ENCODE measurements around the gene DCAF8. TPM values are rescaled to one million over a fixed set of nuclear protein-coding genes. Genes with fewer than 3 reads are reported as not detected.

DCAF8 gene
- total RNA-seq, 1 donor from 2014 or later: 107 TPM

DNA sequence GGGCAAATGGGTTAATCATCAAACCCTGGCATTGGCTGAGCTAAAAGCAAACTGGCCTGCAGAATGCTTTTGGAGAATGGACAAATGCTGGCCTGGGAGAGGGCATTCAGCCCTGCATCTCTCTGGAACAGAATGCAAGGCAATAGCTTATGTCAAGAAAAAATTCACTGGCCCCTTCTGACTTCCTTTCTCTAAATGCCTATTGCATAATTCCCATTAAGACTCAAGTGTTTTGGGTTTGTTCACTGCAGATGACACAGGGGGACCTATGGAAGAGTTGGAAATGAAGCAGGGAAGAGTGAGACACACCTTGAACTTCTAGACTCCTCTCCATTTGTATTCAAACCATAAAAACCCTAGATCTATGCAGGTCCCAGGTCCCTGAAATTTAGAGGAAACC lies 41.3 kb downstream of the DCAF8 start:
- Histone ChIP-seq H3K4me3 (ENCODE audit: insufficient read depth, low read depth, low read length) (no peak overlapping the region), H3K9me3 (ENCODE audit: insufficient read depth, low read depth, low read length) (no peaks in the 10 kb centered on the region), H3K27me3 (ENCODE audit: insufficient read depth, low read length) (no peaks in the 10 kb centered on the region), H4K20me1 (ENCODE audit: insufficient read depth, low read length) (peaks cover 53% of the 10 kb centered on the region), H2AFZ (ENCODE audit: low read depth, low read length) (no peak overlapping the region), H3K4me2 (ENCODE audit: low read length) (no peak overlapping the region), H3K4me1 (ENCODE audit: insufficient read depth, low read length) (peaks cover 14% of the 10 kb centered on the region), H3K9ac (ENCODE audit: low read length) (no peak overlapping the region), H3K79me2 (ENCODE audit: insufficient read depth, low read length) (no peaks in the 10 kb centered on the region), H3K27ac (ENCODE audit: low read depth, low read length) (no peak overlapping the region), H3K36me3 (ENCODE audit: insufficient read depth, low read length) (peaks cover 73% of the 10 kb centered on the region)
- Mint-ChIP-seq H3K9me3 (ENCODE audit: unreplicated experiment) (no peaks in the 10 kb centered on the region), H3K4me1 (ENCODE audit: low read depth, unreplicated experiment) (peaks cover 24% of the 10 kb centered on the region), H3K27ac (ENCODE audit: unreplicated experiment) (no peak overlapping the region), H3K36me3 (ENCODE audit: low read depth, unreplicated experiment) (peaks cover 9% of the 10 kb centered on the region), H3K27me3 (ENCODE audit: low read depth, unreplicated experiment) (no peaks in the 10 kb centered on the region), H3K4me3 (ENCODE audit: unreplicated experiment) (no peak overlapping the region)
- no peak for DNase-seq (ENCODE audit: low read depth)
- TF ChIP-seq, protein P1, sequence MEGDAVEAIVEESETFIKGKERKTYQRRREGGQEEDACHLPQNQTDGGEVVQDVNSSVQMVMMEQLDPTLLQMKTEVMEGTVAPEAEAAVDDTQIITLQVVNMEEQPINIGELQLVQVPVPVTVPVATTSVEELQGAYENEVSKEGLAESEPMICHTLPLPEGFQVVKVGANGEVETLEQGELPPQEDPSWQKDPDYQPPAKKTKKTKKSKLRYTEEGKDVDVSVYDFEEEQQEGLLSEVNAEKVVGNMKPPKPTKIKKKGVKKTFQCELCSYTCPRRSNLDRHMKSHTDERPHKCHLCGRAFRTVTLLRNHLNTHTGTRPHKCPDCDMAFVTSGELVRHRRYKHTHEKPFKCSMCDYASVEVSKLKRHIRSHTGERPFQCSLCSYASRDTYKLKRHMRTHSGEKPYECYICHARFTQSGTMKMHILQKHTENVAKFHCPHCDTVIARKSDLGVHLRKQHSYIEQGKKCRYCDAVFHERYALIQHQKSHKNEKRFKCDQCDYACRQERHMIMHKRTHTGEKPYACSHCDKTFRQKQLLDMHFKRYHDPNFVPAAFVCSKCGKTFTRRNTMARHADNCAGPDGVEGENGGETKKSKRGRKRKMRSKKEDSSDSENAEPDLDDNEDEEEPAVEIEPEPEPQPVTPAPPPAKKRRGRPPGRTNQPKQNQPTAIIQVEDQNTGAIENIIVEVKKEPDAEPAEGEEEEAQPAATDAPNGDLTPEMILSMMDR (IDR thresholded peaks at IDR 0.05; ENCODE audit: insufficient read depth, low read depth, low read length): no peak
- TF ChIP-seq EZH2 (IDR thresholded peaks at IDR 0.05; ENCODE audit: insufficient read depth, low read length): no peak
- FAIRE-seq: no peak

DNA sequence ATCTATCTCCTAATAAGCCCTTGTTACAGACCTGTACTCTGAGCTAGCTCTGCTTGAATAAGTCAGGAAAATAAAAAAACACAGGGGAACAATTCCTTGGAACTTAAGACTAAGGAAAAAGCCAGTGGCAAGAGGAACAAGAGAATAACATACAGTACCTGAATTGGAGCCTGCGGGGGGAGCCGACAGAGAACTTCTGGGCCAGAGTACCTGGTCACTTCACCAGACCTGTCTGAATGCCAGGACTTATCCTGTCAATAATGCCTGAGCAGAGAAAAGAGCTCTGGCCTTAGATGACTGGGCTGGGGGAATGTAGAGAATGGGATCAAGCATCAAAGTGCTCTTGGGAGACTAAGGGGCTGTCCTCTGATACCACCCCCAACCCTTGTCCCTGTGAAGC lies 42.0 kb downstream of the DCAF8 start:
- FAIRE-seq: no peak
- Mint-ChIP-seq H3K27me3 (ENCODE audit: low read depth, unreplicated experiment) (no peaks in the 10 kb centered on the region), H3K27ac (ENCODE audit: unreplicated experiment) (peak overlapping the region; percentile 20), H3K4me1 (ENCODE audit: low read depth, unreplicated experiment) (peaks cover 32% of the 10 kb centered on the region), H3K9me3 (ENCODE audit: unreplicated experiment) (no peaks in the 10 kb centered on the region), H3K4me3 (ENCODE audit: unreplicated experiment) (no peak overlapping the region), H3K36me3 (ENCODE audit: low read depth, unreplicated experiment) (peaks cover 9% of the 10 kb centered on the region)
- Histone ChIP-seq H3K79me2 (ENCODE audit: insufficient read depth, low read length) (no peaks in the 10 kb centered on the region), H3K27me3 (ENCODE audit: insufficient read depth, low read length) (no peaks in the 10 kb centered on the region), H3K9me3 (ENCODE audit: insufficient read depth, low read depth, low read length) (no peaks in the 10 kb centered on the region), H3K27ac (ENCODE audit: low read depth, low read length) (no peak overlapping the region), H3K4me2 (ENCODE audit: low read length) (no peak overlapping the region), H2AFZ (ENCODE audit: low read depth, low read length) (no peak overlapping the region), H3K9ac (ENCODE audit: low read length) (no peak overlapping the region), H3K36me3 (ENCODE audit: insufficient read depth, low read length) (peaks cover 76% of the 10 kb centered on the region), H3K4me3 (ENCODE audit: insufficient read depth, low read depth, low read length) (no peak overlapping the region), H3K4me1 (ENCODE audit: insufficient read depth, low read length) (peaks cover 14% of the 10 kb centered on the region), H4K20me1 (ENCODE audit: insufficient read depth, low read length) (peaks cover 60% of the 10 kb centered on the region)
- TF ChIP-seq, protein P1 (IDR thresholded peaks at IDR 0.05; ENCODE audit: insufficient read depth, low read depth, low read length): no peak
- TF ChIP-seq EZH2 (IDR thresholded peaks at IDR 0.05; ENCODE audit: insufficient read depth, low read length): no peak
- DNase-seq (ENCODE audit: low read depth): no peak

DNA sequence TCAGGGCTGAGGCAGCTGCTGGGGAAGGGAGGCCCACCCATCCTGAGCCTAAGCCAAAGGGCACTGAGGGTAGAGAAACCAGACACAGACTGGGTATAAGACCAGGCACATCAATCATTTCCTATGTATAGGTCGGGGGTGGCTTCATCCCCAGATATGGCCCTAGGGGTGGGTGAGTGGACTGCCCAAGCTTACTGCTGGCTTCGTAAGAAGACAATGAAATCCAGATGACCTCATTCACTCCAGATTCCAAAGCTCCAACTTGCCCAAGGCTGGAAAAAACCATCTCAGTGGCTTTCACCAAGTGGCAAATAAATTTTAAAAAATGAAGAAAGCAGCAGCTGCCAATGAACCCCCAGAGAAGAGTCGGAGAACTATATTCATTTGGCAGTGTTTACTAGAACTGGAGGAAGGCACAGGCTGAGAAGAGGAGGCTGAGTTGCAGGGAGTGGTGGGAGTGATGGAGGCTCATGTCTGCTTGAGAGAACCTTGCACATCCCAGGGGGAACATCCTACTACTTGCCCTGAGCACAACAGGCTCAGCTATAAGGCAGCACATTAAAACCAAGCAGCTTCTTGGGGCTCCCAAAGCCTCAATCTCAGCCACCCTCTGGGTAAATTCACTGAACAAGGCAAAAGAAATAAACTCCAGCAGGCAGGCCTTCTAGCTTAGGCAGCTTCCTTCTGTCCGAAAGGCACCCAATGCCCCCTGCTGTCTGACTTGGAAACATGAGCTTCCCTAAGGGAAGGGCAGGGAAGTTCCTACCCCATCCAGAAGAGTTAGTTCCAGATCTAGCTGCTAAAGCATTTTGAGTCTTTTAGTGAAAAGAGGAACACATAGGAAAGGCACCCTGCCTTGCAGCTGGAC lies 43.1 kb downstream of the DCAF8 start:
- Mint-ChIP-seq H3K4me1 (ENCODE audit: low read depth, unreplicated experiment) (peaks cover 40% of the 10 kb centered on the region), H3K27me3 (ENCODE audit: low read depth, unreplicated experiment) (no peaks in the 10 kb centered on the region), H3K27ac (ENCODE audit: unreplicated experiment) (peak overlapping the region; percentile 89), H3K36me3 (ENCODE audit: low read depth, unreplicated experiment) (peaks cover 16% of the 10 kb centered on the region), H3K4me3 (ENCODE audit: unreplicated experiment) (no peak overlapping the region), H3K9me3 (ENCODE audit: unreplicated experiment) (no peaks in the 10 kb centered on the region)
- peaks cover 66% of the 10 kb centered on the region for H4K20me1 ChIP-seq (ENCODE audit: insufficient read depth, low read length)
- FAIRE-seq (no peak), DNase-seq (ENCODE audit: low read depth) (peak; percentile 50)
- no peaks in the 10 kb centered on the region for H3K9me3 ChIP-seq (ENCODE audit: insufficient read depth, low read depth, low read length)
- H3K4me1 ChIP-seq (ENCODE audit: insufficient read depth, low read length): peaks cover 14% of the 10 kb centered on the region
- H3K4me3 ChIP-seq (ENCODE audit: insufficient read depth, low read depth, low read length): no peak overlapping the region
- no peaks in the 10 kb centered on the region for H3K79me2 ChIP-seq (ENCODE audit: insufficient read depth, low read length)
- H2AFZ ChIP-seq (ENCODE audit: low read depth, low read length): no peak overlapping the region
- peak overlapping the region; percentile 30 for H3K27ac ChIP-seq (ENCODE audit: low read depth, low read length)
- H3K27me3 ChIP-seq (ENCODE audit: insufficient read depth, low read length): no peaks in the 10 kb centered on the region
- peak overlapping the region; percentile 11 for H3K4me2 ChIP-seq (ENCODE audit: low read length)
- TF ChIP-seq, protein P1 (IDR thresholded peaks at IDR 0.05; ENCODE audit: insufficient read depth, low read depth, low read length): peak; percentile 47
- no peak for TF ChIP-seq EZH2 (IDR thresholded peaks at IDR 0.05; ENCODE audit: insufficient read depth, low read length)
- peaks cover 76% of the 10 kb centered on the region for H3K36me3 ChIP-seq (ENCODE audit: insufficient read depth, low read length)
- H3K9ac ChIP-seq (ENCODE audit: low read length): peak overlapping the region; percentile 19

Data from astrocyte (in vitro differentiated cells and primary cell).